IMR-90 (cell line): ENCODE results near the gene MID1. TPM values are rescaled to one million over a fixed set of nuclear protein-coding genes. Genes with fewer than 3 reads are reported as not detected.

Experiments
- ATAC-seq: fragments of 200-7000 bp; cut with Tn5 transposase; 2 replicates; pipeline ENCODE4 v1.9.1; 2020; ENCODE audit warnings: low read depth, mild to moderate bottlenecking, moderate library complexity
- BruUV-seq: library from RNA; stranded (reverse); fragments of 400-500 nt; replicated peaks from 2 replicates; lab custom pipeline; 2021; lab: Mats Ljungman, UMichigan
- CTCF ChIA-PET: fragments of 300-600 bp; formaldehyde crosslinking; extraction: SDS; loops from one replicate; lab custom pipeline; 2021; ENCODE audit warnings: antibody characterized with exemption; lab: Yijun Ruan, JAX
- POLR2A ChIA-PET: fragments of 300-600 bp; sonication (Branson Sonifier 250); formaldehyde crosslinking; loops from one replicate; lab custom pipeline; 2022; ENCODE audit warnings: antibody characterized with exemption; ENCODE audit not compliant: unreplicated experiment; lab: Charles Lee
- DNase-seq: peaks from one replicate; pipeline ENCODE4 v3.0.0; 2013
- H2AFZ ChIP-seq: replicated peaks from 2 replicates; pipeline ENCODE3; 2013; ENCODE audit warnings: low read length, mild to moderate bottlenecking; ENCODE audit not compliant: poor library complexity
- H2AK5ac ChIP-seq: 2 replicates; pipeline ENCODE4 v1.6.1; 2013; ENCODE audit warnings: low read depth, low read length, inconsistent platforms
- H2AK9ac ChIP-seq: replicated peaks from 2 replicates; pipeline ENCODE3; 2013; ENCODE audit warnings: mild to moderate bottlenecking, low read depth, low read length, moderate library complexity; ENCODE audit not compliant: poor library complexity
- H2BK120ac ChIP-seq: 2 replicates; pipeline ENCODE4 v1.6.1; 2013; ENCODE audit warnings: low read depth, low read length, inconsistent platforms
- H2BK15ac ChIP-seq: 3 replicates; pipeline ENCODE4 v1.6.1; 2013; ENCODE audit warnings: low read depth, low read length, inconsistent platforms
- H2BK20ac ChIP-seq: 2 replicates; pipeline ENCODE4 v1.6.1; 2013; ENCODE audit warnings: low read depth, mild to moderate bottlenecking, inconsistent platforms, low read length, moderate library complexity
- H2BK5ac ChIP-seq: 2 replicates; pipeline ENCODE4 v1.6.1; 2013; ENCODE audit warnings: mild to moderate bottlenecking, low read depth, low read length, inconsistent platforms; ENCODE audit not compliant: poor library complexity, severe bottlenecking
- H3K14ac ChIP-seq: replicated peaks from 2 replicates; pipeline ENCODE4 v1.6.1; 2013; ENCODE audit warnings: low read depth, low read length, inconsistent platforms
- H3K18ac ChIP-seq: 2 replicates; pipeline ENCODE4 v1.6.1; 2013; ENCODE audit warnings: low read depth, low read length, control low read depth
- H3K23ac ChIP-seq: 2 replicates; pipeline ENCODE4 v1.6.1; 2013; ENCODE audit warnings: low read depth, low read length, inconsistent platforms
- H3K27ac ChIP-seq: 2 replicates; pipeline ENCODE4 v1.5.1; 2013; ENCODE audit warnings: mild to moderate bottlenecking, control low read depth, low read length; ENCODE audit not compliant: insufficient read depth
- H3K27me3 ChIP-seq: 2 replicates; pipeline ENCODE4 v1.6.1; 2013; ENCODE audit warnings: low read length; ENCODE audit not compliant: control insufficient read depth, insufficient read depth
- H3K36me3 ChIP-seq: 2 replicates; pipeline ENCODE4 v1.6.1; 2013; ENCODE audit warnings: low read length, mixed read lengths; ENCODE audit not compliant: control insufficient read depth, insufficient read depth
- H3K4ac ChIP-seq: 2 replicates; pipeline ENCODE4 v1.6.1; 2013; ENCODE audit warnings: low read depth, low read length, inconsistent platforms
- H3K4me1 ChIP-seq: 2 replicates; pipeline ENCODE4 v1.6.1; 2013; ENCODE audit warnings: low read length, mixed read lengths; ENCODE audit not compliant: control insufficient read depth, insufficient read depth
- H3K4me2 ChIP-seq: 2 replicates; pipeline ENCODE4 v1.6.1; 2013; ENCODE audit warnings: low read depth, mild to moderate bottlenecking, control low read depth, low read length, moderate library complexity
- H3K4me3 ChIP-seq: 2 replicates; pipeline ENCODE4 v1.5.1; 2013; ENCODE audit warnings: low read depth, mild to moderate bottlenecking, control low read depth, low read length, moderate library complexity; ENCODE audit not compliant: insufficient read depth
- H3K56ac ChIP-seq: 2 replicates; pipeline ENCODE4 v1.6.1; 2013; ENCODE audit warnings: low read length, inconsistent platforms; ENCODE audit not compliant: insufficient read depth; ENCODE audit errors: extremely low read depth
- H3K79me1 ChIP-seq, 2 experiments: 2 replicates each; pipeline ENCODE4 v1.6.1; 2013; ENCODE audit warnings: low read length in 2 of 2, inconsistent platforms in 1 of 2, low read depth in 1 of 2
- H3K9ac ChIP-seq: 2 replicates; pipeline ENCODE4 v1.6.1; 2013; ENCODE audit warnings: low read depth, low read length, control low read depth
- H3K9me1 ChIP-seq: 2 replicates; pipeline ENCODE4 v1.6.1; 2013; ENCODE audit warnings: low read length, inconsistent platforms; ENCODE audit not compliant: insufficient read depth
- H3K9me3 ChIP-seq: 2 replicates; pipeline ENCODE4 v1.6.1; 2013; ENCODE audit warnings: low read length; ENCODE audit not compliant: control insufficient read depth, insufficient read depth
- H4K20me1 ChIP-seq: 2 replicates; pipeline ENCODE4 v1.6.1; 2013; ENCODE audit warnings: low read length, inconsistent platforms; ENCODE audit not compliant: insufficient read depth
- H4K5ac ChIP-seq: 2 replicates; pipeline ENCODE4 v1.6.1; 2013; ENCODE audit warnings: mild to moderate bottlenecking, low read depth, low read length, control low read depth
- H4K8ac ChIP-seq, 2 experiments: 2 replicates each; pipeline ENCODE4 v1.6.1; 2013; ENCODE audit warnings: low read depth in 2 of 2, low read length in 2 of 2, control low read depth in 1 of 2, inconsistent platforms in 1 of 2
- H4K91ac ChIP-seq: 2 replicates; pipeline ENCODE4 v1.6.1; 2013; ENCODE audit warnings: low read depth, low read length, inconsistent platforms; ENCODE audit not compliant: insufficient read depth
- MXI1 ChIP-seq: IDR thresholded peaks from 2 replicates; pipeline ENCODE4 v1.6.1; 2012; ENCODE audit warnings: low read depth, mild to moderate bottlenecking, low read length, moderate library complexity, borderline replicate concordance
- WGBS, 2 experiments: methylation state at CpG; one replicate each; pipeline versions ENCODE4 v1.1.5 to v1.1.7; 2013; ENCODE audit warnings: missing lambda C conversion rate in 2 of 2; ENCODE audit not compliant: insufficient read length in 1 of 2; ENCODE audit errors: extremely low coverage in 2 of 2; 5-methylcytosine and 5-hydroxymethylcytosine counted together
- dilution Hi-C: fragments of 300-500 bp; cut with HindIII; formaldehyde crosslinking; loops from one replicate; pipeline ENCODE4 v1.14.3; 2018; ENCODE audit warnings: low sequenced_read_pairs; ENCODE audit not compliant: unreplicated experiment
- in situ Hi-C: fragments of 300-500 bp; cut with MboI; formaldehyde crosslinking; loops from 3 replicates; pipeline ENCODE4 v1.14.3; 2019; ENCODE audit warnings: low sequenced_read_pairs, inconsistent platforms, mixed read lengths
- intact Hi-C: fragments of 100-400 bp; cut with micrococcal nuclease; formaldehyde crosslinking; loops from 2 replicates; pipeline ENCODE4 v1.10.0; 2022
- polyA plus RNA-seq, 3 experiments: library from polyadenylated mRNA; depleted of rRNA; stranded (reverse); fragments of >200 nt; gene quantifications; 2 replicates each; pipeline ENCODE4 v1.2.3, GENCODE V29; 2012; ENCODE audit warnings: low replicate concordance in 1 of 3
- total RNA-seq: library from RNA; depleted of rRNA; stranded (reverse); fragments of >200 nt; gene quantifications from 2 replicates; pipeline ENCODE4 v1.2.3, GENCODE V29; 2012
- TF ChIP-seq, protein P1 (sequence below): conservative IDR thresholded peaks from 2 replicates; pipeline ENCODE4 v1.5.1; 2012; ENCODE audit warnings: mild to moderate bottlenecking, low read depth, low read length, improper control_type of control experiment

MID1 gene
- total and polyA plus RNA-seq, 2 of the 4 experiments (the other 2 are of a cell fraction): 37.2 to 106 TPM

- Histone ChIP-seq H4K20me1 (no peaks in the 10 kb centered on the region), H2AK9ac (no peak overlapping the region), H3K79me1 (no peaks in the 10 kb centered on the region; a peak in 1 of 4 replicates), H2BK120ac (no peak overlapping the region), H3K4me3 (no peak overlapping the region), H4K91ac (no peak overlapping the region), H3K9ac (no peak overlapping the region), H3K9me3 (no peaks in the 10 kb centered on the region; the same call in 1 of the 2 replicates), H3K4me2 (no peak overlapping the region), H2BK20ac (no peak overlapping the region), H3K27ac (no peak overlapping the region), H3K4me1 (peaks cover 2% of the 10 kb centered on the region; the same call in 1 of the 2 replicates), H2BK15ac (no peak overlapping the region), H4K8ac (no peak overlapping the region), H4K5ac (no peak overlapping the region), H3K27me3 (no peaks in the 10 kb centered on the region), H3K18ac (no peak overlapping the region), H2AFZ (no peak overlapping the region), H2AK5ac (no peak overlapping the region), H3K56ac (no peak overlapping the region), H3K14ac (no peak overlapping the region), H2BK5ac (no peak overlapping the region), H3K9me1 (no peaks in the 10 kb centered on the region), H3K4ac (no peak overlapping the region), H3K36me3 (peaks cover 1% of the 10 kb centered on the region), H3K23ac (no peak overlapping the region)
- in situ Hi-C loops: no loop called here
- intact Hi-C loops: loop anchor here (10.0 kb wide), 1 partner anchor 249 kb away; no protein-coding TSS in a partner anchor
- BruUV-seq: no TSS peak
- POLR2A ChIA-PET: no interaction called here
- WGBS, 2 experiments: no CpG with 5 or more reads among the region's 2 CpGs
- no peak for DNase-seq
- TF ChIP-seq, protein P1, sequence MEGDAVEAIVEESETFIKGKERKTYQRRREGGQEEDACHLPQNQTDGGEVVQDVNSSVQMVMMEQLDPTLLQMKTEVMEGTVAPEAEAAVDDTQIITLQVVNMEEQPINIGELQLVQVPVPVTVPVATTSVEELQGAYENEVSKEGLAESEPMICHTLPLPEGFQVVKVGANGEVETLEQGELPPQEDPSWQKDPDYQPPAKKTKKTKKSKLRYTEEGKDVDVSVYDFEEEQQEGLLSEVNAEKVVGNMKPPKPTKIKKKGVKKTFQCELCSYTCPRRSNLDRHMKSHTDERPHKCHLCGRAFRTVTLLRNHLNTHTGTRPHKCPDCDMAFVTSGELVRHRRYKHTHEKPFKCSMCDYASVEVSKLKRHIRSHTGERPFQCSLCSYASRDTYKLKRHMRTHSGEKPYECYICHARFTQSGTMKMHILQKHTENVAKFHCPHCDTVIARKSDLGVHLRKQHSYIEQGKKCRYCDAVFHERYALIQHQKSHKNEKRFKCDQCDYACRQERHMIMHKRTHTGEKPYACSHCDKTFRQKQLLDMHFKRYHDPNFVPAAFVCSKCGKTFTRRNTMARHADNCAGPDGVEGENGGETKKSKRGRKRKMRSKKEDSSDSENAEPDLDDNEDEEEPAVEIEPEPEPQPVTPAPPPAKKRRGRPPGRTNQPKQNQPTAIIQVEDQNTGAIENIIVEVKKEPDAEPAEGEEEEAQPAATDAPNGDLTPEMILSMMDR: 0 out of 2 replicates have a peak, but pooled peaks have one; percentile 12
- TF ChIP-seq MXI1: no peak
- no peak for ATAC-seq
- dilution Hi-C loops: no loop called here
- CTCF ChIA-PET: no interaction called here
Observed at GRCh38 chrX:10444204-10444603, 176.2 kb downstream of the MID1 start.
